Activated CD4-positive, alpha-beta T cell treated with anti-CD3 and anti-CD28 coated beads for 1 hour (primary cell): ENCODE data around the gene LRRC8A.
"Not testable (repeated sequence)": the region's sequence is repeated elsewhere in the genome, so short reads cannot be mapped to it uniquely, and the experiment has no call there.

Source experiments
- DNase-seq: peaks from one replicate; pipeline ENCODE4 v3.0.0-alpha.2; 2020

The LRRC8A gene

DNA sequence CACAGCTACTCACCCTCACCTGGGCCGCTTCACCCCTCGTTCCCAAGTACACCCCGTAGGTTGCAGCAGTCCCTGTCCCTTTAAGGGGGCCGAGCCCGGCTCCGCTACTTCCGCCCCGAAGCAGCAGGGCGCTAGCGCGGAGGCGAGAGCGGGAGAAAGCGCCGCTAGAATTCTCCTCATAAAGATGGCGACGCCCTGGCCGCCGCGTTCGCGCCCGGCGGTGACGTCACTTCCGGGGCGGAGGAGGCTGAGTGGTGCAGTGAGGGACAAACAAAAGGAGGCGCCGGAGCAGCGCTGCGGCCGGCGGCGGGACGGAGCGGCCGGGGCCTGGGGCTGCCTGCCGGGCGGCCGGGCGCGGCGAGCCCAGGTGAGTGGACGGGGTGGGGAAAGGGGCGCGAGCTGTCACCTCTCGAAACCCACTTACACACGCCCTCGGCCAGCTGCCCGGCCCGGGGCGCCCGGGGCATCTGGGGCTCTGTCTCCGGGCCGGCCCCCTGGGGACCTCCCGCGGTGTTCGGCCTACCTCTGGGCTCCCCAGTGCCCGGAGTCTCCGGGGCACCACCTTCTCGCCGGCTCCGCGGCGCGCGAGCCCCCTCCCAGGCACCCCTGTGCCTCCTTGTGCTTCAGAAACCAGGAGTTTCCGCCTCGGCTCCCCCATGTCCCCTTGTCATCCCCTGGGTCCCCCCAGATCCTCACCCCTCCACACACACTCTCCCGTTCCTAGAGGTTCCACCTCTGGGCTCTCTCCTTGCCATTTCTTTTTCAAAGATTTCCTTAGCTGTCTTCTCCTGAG lies at the start of gene LRRC8A, which contains the start of gene KYAT1:
LRRC8A (plus strand) TSS at position 250 of the 793 bp plus-strand sequence. CDS start 25,032 bp downstream, outside the sequence.
KYAT1 (minus strand) TSS at position 67 of the 793 bp plus-strand sequence. CDS start 36,545 bp downstream, outside the sequence.
- DNase-seq = peak; percentile 97

DNA sequence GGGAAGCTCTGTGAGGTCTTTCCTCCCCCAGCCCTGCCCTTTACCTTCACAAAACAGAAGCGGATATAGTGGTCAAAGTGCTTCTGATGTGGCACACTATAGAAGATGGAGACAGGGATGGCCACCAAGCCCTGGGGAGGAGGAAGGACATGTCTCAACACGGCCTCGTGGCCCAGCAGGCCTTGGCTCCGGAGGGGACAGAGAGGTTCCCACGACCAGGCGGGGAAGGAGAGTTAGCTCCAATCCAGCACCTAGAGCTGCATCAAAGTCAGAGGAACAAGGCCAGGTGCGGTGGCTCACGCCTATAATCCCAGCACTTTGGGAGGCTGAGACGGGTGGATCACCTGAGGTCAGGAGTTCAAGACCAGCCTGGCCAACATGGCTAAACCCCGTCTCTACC lies 48.2 kb upstream of the LRRC8A start:
- DNase-seq = no peak

DNA sequence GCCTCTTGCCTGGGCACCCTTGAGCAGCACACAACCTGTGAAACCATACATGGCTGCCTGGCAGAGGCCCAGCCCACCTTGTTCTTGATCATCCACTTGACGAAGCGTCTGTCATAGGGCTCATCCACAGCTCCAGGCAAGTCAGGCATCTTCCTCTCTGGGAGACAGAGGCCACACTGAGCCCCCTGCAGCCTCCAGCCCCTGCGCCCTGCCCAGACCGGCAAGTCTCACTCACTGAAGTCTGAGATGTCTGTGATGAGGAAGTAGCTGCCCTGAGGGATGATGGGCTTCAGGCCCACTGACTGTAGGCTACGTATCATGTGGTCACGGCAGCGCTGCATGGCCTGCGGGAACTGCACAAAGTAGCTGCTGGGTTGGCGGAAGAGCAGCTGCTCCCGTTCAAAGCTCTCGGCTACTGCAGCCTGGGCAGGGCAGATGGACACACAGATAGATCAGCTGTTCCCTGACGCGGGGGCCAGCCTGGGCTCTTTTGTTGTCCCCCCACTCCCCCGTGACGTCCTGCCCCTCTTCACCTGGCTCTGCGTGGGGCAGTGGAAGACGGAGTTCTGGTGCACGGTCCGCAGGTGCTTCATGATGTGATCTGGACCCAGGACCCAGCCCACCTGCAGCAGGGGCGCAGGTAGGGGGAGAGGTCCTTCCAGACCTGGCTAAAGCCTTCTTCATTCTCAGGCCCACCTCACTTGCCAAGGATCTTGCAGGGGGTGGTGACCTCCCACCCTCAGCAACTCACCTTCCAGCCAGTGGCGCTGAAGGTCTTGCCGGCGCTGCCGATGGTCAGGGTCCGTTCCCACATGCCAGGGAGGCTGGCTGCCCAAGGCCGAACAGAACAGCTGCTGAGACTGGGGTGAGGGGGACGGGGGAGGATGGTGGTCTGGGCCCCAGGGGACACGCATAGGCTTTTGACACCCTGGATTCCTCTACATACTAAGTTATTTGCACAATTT lies 46.4 kb upstream of the LRRC8A start:
- no peak for DNase-seq

DNA sequence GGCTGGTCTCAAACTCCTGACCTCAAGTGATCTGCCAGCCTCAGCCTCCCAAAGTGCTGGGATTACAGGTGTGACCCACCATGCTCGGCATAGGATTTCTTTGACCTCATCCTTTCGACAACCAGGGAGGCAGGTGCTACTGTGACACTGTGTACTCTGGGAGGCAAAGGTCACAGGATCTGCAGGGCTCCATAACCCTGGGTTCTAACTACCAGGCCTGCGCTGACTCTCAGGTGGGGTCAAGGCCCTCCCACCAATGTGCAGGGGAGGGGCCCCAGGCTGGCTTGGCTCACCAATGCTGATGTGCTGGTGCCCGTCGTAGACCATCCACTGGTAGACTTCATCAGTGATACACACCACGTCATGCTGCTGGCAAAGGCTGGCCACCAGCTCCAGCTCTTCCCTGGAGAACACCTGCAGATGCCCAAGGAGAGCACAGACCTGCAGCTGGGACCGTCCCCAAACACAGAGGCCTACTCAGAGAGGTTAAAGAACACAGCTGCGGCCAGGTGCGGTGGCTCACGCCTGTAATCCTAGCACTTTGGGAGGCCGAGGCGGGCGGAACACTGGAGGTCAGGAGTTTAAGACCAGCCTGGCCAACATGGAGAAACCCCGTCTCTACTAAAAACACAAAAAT lies 45.3 kb upstream of the LRRC8A start:
- DNase-seq = no peak

DNA sequence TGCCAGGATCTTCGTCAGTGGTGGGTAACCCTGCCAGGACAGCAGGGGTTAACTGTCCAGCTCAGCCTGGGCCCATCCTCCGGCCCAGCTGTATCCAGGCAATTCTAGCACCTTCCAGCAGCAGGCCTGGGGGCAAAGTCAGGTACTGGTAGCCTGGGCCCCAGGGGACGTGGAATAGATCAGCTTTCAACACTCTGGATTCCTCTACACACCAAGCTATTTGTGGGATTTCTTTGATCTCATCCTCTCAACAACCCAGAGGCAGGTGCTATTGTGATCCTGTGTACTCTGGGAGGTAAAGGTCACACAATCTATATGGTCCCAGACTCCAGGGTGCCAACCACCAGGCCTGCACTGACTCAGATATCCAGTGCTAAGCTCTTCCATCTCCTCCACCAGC lies 43.6 kb upstream of the LRRC8A start:
- no peak for DNase-seq

DNA sequence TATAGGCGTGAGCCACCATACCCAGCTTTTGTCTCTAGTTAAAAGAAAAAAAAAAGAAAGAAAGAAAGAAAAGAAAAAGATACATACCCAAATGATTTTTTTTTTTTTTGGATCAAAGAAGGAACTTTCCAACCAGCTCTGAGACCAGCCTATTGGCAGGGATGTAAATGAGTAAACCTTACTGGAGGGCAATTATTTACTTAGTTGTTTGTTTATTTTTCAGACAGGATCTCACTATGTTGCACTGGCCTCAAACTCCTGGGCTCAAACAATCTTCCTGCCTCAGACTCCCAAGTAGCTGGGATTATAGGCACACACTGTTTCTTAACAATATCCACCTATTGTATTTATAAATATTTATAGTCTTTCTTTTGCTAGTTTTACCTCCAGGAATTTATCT lies 41.4 kb upstream of the LRRC8A start:
- no peak for DNase-seq

DNA sequence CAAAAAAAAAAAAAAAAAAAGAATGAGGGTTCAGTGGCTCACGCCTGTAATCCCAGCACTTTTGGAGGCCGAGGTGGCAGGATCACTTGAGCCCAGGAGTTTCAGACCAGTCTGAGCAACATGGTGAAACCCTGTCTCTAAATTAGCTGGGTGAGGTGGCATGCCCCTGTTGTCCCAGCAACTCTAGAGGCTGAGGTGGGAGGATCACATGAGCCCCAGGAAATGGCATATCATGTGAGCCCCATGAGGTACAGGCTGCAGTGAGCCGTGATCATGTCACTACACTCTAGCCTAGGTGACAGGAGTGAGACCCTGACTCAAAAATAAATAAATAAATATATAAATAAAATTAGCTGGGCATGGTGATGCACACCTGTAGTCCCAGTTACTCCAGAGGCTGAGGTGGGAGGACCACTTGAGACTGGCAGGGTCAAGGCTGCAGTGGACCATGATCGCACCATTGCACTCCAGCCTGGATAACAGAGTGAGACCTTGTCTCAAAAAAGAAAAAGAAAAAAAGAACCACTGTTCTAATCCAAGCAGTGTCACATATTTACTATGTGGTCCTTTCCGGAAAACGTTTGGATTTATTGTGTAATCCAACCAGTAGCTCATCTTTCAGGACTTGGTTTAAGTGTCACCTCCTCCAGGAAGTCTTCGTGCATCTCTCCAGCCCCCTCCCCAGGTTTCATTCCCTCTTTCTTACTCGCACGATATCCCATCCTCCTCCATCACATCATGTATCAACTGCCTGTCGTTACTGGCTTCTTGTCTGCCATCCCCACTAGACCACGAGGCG lies 40.0 kb upstream of the LRRC8A start:
- DNase-seq = no peak

DNA sequence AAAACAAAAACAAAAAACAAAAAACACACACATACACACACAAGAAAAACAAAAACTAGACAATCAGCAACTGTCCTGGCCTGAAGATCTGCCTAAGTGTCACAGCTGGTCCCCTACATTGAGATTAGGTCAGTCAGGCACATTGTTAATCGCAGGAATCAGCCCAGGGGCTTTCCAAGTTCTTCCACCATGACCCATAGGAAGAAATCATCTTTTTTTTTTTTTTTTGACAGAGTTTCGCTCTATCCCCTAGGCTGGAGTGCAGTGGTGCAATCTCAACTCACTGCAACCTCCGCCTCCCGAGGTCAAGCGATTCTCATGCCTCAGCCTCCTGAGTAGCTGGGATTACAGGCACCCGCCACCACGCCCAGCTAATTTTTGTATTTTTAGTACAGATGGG lies 38.8 kb upstream of the LRRC8A start:
- DNase-seq = not testable (repeated sequence)

DNA sequence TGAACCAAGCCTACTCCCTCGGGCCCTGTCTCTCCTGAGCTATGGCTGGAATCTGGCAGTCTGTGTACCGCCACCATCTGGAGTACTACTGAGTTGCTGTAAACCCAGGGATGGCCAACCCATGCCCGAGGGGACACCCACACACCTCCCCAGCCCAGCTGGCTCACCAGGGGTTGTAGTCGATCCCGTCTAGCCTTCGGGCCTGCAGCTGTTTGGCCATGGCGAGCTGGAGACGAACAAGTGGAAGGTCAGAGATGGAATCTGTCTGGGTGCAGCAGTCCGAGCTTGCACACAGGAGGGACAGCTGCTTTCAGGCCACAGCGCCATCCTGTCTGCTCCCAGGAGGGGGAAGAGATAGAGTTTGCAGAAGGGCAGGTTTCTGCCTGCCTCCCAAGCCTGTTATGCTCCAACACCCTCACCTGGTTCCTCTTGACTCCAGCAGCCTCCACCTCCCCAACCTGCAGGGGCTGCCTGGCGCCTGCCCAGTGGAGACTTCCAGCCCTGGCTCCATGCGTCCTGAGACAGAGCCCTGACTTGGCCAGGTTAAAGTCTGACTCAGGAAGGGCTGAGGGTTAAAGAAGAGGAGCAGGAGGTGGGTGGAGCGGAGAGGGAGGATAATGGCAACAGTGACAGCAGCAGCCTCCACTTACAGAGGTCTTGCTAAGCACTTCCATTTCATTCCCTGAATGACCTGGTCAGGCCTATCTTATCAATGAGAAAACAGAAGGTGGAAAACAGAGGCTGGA lies 36.6 kb upstream of the LRRC8A start:
- DNase-seq = no peak

DNA sequence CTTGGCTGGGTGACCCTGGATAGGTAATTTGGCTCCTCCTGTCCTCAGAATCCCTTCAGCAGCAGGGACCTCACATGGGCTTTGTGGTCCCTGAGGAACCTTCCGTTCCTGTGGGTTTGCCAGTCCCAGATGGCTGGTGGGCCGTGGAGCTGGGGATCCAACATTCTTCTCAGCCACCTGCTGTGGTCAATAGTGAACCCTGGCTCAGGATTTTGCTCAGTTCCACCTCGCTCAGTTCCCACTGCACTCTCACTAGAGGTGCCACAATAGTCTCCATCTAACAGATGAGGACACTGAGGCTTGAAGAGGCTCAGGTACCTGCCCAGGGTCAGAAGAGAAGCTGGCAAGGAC lies 35.3 kb upstream of the LRRC8A start:
- no peak for DNase-seq

DNA sequence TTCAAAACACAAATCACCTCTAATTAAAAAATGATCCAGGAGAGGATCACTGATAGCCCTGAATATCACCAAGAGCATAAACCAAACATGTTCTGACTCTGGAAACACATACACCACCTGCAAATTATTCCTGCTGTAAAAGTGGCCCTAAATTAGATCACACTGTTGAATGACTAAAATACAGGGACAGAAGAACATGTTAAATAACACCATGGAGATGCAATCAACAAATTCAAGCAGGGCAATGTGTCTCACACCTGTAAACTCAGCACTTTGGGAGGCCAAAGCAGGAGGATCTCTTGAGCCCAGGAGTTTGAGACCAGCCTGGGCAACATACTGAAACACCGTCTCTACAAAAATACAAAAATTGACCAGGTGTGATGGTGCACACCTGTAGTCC lies 34.1 kb upstream of the LRRC8A start:
- no peak for DNase-seq

DNA sequence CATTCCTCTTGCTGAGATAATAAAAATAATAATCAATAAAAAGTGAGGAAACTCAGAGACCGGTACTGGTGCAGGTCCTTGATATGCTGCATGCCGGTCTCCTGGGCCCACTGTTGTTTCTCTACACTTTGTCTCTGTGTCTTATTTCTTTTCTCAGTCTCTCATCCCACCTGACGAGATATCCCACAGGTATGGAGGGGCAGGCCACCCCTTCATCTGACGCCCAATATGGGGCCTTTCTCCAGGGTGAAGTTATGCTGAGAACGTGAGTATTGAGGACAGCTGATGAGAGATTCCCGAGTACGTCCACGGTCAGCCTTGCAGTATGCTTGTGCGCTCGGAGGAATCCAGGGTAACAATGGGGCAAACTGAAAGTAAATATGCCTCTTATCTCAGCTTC lies 30.9 kb upstream of the LRRC8A start:
- DNase-seq = not testable (repeated sequence)

DNA sequence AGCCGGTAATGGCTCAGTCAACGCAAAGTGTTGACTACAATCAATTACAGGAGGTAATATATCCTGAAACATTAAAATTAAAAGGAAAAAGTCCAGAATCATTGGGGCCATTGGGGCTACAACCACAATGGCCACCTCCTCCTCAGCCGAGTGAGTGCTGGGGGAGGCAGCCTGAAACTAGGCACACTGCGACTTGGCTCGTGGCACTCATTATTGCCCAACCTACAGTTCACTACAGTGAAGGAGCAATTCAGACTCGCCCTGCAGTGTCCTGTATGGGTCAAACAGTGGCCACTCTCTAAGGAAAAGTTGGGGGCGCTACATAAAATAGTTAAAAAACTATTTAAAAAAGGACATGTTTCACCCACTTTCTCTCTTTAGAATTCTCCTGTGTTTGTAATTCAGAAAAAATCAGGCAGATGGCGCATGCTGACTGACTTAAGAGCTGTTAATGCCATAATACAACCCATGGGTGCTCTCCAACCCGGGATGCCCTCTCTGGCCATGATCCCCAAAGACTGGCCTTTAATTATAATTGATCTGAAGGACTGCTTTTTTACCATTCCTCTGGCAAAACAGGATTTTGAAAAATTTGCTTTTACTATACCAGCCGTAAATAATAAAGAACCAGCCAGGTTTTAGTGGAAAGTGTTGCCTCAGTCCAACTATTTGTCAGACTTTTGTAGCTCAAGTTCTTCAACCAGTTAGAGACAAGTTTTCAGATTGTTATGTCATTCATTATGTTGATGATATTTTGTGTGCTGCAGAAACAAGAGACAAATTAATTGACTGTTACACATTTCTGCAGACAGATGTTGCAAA lies 29.9 kb upstream of the LRRC8A start:
- DNase-seq = not testable (repeated sequence)

DNA sequence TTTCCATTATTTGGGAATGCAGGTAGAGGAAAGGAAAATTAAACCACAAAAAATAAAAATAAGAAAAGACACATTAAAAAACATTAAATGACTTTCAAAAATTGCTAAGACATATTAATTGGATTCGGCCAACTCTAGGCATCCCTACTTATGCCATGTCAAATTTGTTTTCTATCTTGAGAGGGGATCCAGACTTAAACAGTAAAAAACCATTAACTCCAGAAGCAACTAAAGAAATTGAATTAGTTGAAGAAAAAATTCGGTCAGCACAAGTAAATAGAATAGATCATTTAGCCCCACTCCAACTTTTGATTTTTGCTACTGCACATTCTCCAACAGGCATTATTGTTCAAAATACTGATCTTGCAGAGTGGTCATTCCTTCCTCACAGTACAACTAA lies 29.3 kb upstream of the LRRC8A start:
- DNase-seq = not testable (repeated sequence)

DNA sequence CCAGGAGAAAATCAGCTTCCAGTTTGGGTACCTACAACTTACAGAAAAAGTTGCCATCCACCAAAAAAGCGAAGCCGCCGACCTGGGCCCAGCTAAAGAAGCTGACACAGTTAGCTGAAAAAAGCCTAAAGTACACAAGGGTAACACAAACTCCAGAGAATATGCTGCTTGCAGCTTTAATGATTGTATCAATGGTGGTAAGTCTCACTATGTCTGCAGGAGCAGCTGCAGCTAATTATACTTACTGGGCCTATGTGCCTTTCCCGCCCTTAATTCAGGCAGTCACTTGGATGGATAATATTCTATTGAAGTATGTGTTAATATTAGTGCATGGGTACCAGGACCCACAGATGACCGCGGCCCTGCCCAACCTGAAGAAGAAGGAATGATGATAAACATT lies 27.5 kb upstream of the LRRC8A start:
- not testable (repeated sequence) for DNase-seq

DNA sequence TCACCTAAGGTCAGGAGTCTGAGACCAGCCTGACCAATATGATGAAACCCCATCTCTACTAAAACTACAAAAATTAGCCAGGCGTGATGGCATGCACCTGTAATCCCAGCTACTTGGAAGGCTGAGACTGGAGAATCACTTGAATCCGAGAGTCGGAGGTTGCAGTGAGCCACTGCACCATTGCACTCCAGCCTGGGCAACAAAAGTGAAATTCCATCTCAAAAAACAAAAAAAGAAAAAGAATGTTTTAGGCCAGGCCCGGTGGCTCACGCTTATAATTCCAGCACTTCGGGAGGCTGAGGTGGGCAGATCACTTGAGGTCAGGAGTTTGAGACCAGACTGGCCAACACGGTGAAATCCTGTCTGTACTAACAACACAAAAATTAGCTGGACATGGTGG lies 23.5 kb upstream of the LRRC8A start:
- not testable (repeated sequence) for DNase-seq

DNA sequence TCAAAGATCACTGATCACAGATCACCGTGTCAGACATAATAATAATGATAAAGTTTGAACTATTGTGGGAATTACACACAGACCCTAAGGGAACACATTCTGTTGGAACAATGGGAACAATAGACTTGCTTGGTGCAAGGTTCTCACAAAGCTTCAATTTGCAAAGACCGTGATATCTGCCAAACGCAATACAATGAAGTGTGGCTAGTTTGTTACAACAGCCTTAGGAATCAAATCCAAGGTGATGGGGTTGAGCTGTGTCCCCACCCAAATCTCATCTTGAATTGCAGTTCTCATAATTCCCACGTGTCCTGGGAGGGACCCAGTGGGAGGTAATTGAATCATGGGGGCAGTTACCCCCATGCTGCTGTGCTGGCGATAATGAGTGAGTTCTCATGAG lies 21.0 kb upstream of the LRRC8A start:
- no peak for DNase-seq

DNA sequence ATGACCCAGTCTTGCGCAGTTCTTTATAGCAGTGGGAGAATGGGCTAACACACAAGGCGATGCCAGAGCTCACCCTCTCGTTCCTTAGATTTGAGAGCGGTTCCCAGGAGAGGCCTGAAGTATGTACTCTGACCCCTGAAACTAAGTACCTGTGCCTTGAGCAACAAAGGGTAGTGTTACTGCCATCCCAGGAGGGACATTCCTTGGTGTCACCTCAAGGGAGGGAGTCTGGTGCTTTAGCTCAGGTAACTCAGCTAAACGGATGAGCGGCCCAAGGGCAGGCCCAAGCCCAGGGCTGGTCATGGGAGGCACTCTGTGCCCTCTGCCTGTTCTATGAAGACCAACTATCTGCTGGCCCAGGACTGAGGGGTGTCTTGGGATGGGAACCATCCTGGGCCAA lies 20.4 kb upstream of the LRRC8A start:
- no peak for DNase-seq

DNA sequence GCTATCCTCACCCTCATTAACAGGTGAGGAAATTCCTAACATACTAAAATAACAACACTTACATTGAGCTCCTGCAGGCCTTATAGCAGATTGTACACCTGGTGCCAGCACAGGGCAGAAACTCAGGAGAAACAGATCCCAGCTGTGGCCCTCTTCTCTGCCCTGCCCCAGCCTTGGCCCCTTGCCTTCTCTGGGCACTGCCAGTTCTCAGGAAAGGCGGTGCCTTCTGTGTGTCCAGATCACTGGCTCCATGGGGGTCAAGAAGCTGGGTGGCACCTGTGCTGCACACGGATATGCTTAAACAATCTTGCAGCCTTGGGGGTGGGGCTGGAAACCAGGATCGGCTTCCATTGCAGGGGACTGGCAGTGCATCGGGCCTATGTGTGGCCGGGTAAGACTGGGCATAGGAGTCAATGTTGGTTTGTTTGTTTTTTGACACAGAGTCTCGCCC lies 19.5 kb upstream of the LRRC8A start:
- no peak for DNase-seq

DNA sequence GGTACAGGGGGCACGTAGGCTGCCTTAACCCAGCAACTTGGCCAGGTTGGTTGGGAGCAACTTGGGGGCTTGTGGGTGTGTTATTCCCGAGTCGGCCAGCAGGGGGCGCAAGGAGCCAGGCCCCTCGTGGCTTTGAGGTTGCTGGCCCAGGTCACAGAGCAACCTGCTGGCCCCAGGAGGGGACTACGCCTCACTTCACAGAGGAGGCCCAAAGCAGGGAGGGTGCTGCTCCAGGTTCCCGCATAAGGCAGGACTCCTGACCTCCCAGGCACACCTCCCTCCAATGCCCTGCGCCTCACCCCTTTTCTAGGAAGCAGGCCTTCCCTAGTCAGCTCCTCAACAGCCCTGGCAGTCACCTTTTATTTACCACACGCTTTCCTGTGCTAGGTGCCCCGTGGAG lies 18.3 kb upstream of the LRRC8A start:
- peak; percentile 80 for DNase-seq
